T-helper 2 cell treated with Interferon-gamma antibody and Interleukin-4, amounts not matched to agents 5 μg/mL and 100 μg/mL, for 36 hours (primary cell): ENCODE measurements around the gene NTSR1.

ENCODE experiments used
- DNase-seq: peaks from one replicate; pipeline ENCODE4 v3.0.0; 2021; ENCODE audit warnings: low spot score
- H3K27ac Mint-ChIP-seq: one replicate; pipeline ENCODE4 v1.8.0; 2021; ENCODE audit warnings: mild to moderate bottlenecking, mixed read lengths
- H3K27me3 Mint-ChIP-seq: one replicate; pipeline ENCODE4 v1.8.0; 2021; ENCODE audit warnings: low read depth, mixed read lengths
- H3K36me3 Mint-ChIP-seq: one replicate; pipeline ENCODE4 v1.8.0; 2021; ENCODE audit warnings: low read depth, mixed read lengths
- H3K4me1 Mint-ChIP-seq: one replicate; pipeline ENCODE4 v1.8.0; 2021; ENCODE audit warnings: low read depth, mixed read lengths
- H3K4me3 Mint-ChIP-seq: one replicate; pipeline ENCODE4 v1.8.0; 2022; ENCODE audit warnings: mild to moderate bottlenecking, moderate library complexity, mixed read lengths
- H3K9me3 Mint-ChIP-seq: one replicate; pipeline ENCODE4 v1.8.0; 2021; ENCODE audit warnings: mixed read lengths

The NTSR1 gene

DNA sequence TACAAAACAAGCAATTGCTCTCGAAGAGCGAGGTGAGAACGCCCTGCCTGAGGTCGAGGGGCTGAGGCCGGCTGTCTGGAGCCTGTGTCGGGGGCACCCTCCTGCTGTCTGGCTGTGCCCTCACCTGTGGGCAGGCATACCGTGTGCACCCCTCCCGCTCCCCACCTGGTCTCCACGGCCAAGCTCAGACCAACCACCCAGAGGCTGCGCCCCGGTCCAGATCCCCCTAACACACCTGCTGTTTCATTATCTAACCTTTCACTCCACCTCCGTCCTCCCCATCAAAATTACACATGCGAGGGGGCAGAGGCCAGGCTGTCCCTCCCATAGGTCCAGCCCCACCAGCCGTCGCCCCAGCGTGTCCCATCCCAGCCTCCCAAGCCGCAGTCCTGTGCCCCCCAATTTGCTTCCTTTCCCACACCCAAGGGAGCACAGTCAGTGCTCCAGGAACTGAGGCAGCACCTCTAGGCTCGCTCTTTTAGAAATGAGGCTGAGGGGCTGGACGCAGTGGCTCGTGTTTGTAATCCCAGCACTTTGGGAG, 35.2 kb downstream of the NTSR1 start:
- H3K4me1 Mint-ChIP-seq, result peaks cover 27% of the 10 kb centered on the region
- no peak overlapping the region for H3K27ac Mint-ChIP-seq
- H3K4me3 Mint-ChIP-seq, result no peak overlapping the region
- DNase-seq, result no peak
- H3K9me3 Mint-ChIP-seq, result no peaks in the 10 kb centered on the region
- H3K36me3 Mint-ChIP-seq, result no peaks in the 10 kb centered on the region
- peaks cover 27% of the 10 kb centered on the region for H3K27me3 Mint-ChIP-seq

DNA sequence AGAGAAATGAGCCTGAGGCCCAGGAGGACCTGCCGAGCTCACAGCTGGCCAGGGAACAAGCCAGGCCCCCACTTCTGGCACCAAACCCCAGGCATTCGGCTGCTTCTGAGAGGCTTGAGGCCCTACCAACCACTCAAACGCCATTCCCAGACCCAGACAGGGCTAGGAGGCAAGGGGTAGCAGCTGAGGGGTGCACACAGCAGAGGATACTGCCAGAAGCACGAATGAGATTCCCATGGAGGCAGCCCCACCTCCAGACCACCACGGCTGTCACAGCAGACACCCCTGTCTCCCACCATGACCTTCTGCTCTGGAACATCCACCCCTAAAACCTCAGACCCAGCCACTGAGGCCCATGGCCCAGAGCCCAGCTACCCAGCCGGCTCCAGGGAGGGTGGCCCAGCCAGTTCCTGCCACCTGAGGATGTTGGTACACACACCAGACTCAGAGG, 36.1 kb downstream of the NTSR1 start:
- H3K27me3 Mint-ChIP-seq, result peaks cover 33% of the 10 kb centered on the region
- DNase-seq, result no peak
- no peak overlapping the region for H3K4me3 Mint-ChIP-seq
- H3K4me1 Mint-ChIP-seq, result peaks cover 22% of the 10 kb centered on the region
- no peaks in the 10 kb centered on the region for H3K9me3 Mint-ChIP-seq
- no peaks in the 10 kb centered on the region for H3K36me3 Mint-ChIP-seq
- no peak overlapping the region for H3K27ac Mint-ChIP-seq

DNA sequence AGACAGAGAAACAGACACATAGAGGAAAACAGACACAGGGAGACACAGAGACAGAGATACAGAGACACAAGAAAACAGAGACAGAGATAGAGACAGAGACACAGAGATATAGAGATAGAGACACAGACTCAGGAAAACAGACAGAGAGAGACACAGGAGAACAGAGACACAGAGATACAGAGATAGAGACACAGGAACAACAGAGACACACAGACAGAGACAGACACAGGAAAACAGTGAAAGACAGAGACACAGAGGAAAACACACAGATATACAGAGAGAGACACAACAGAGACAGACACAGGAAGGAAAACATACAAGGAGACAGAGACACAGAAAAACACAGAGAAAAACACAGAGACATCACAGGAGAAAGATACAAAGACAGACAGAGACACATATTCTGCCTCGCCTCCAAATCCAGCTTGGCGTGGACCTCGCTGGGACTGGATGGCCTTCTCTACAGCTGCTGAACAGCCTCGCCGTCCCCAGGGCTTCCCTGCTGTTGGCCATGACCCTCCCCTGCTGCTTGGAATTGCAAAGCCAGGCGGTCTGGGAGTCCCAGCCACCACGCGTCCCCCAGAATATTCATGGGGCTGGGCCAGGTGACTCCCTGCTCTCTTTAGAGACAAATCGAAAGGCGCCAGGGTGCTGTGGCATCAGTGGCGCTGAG, 36.8 kb downstream of the NTSR1 start:
- no peaks in the 10 kb centered on the region for H3K9me3 Mint-ChIP-seq
- no peaks in the 10 kb centered on the region for H3K36me3 Mint-ChIP-seq
- DNase-seq, result no peak
- no peak overlapping the region for H3K4me3 Mint-ChIP-seq
- H3K27ac Mint-ChIP-seq, result peak overlapping the region; percentile 27
- peaks cover 37% of the 10 kb centered on the region for H3K27me3 Mint-ChIP-seq
- peaks cover 16% of the 10 kb centered on the region for H3K4me1 Mint-ChIP-seq

DNA sequence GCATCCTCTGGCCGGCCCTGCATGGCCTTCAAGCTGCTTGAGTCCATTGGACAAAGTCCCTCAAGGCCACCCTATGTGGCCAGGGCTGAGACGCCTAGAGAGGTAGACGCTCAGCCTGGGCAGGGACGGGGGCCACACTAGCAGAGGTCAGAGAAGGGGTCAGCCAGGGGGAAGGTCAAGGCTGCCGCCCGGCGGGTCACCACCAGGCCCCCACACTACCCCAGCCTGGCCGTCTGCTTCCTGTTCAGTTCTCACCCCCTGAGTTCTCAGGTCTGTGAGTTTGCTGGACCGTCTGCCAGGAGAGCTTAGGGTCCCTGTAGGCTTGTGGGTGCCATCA, 37.3 kb downstream of the NTSR1 start:
- Mint-ChIP-seq H3K27ac (no peak overlapping the region), H3K4me1 (peaks cover 16% of the 10 kb centered on the region), H3K27me3 (peaks cover 37% of the 10 kb centered on the region), H3K36me3 (no peaks in the 10 kb centered on the region), H3K9me3 (no peaks in the 10 kb centered on the region), H3K4me3 (no peak overlapping the region)
- no peak for DNase-seq

DNA sequence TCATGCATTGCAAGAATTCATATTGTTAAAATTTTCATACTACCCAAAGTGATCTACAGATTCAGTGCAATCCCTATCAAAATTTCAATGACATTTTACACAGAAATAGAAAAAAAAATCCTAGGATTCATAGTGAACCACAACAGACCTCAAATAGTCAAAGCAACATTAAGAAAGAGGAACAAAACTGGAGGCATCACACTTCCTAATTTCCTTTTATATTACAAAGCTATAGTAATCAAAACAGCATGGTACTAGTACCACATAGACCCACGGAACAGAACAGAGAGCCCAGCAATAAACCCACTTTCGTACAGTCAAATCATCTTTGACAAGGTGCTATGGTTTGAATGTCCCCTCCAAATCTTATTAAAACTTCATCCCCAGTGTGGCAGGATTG, 39.7 kb downstream of the NTSR1 start:
- Mint-ChIP-seq H3K36me3 (no peaks in the 10 kb centered on the region), H3K27me3 (peaks cover 45% of the 10 kb centered on the region), H3K27ac (no peak overlapping the region), H3K4me3 (no peak overlapping the region), H3K4me1 (peaks cover 8% of the 10 kb centered on the region), H3K9me3 (no peaks in the 10 kb centered on the region)
- DNase-seq, result no peak

DNA sequence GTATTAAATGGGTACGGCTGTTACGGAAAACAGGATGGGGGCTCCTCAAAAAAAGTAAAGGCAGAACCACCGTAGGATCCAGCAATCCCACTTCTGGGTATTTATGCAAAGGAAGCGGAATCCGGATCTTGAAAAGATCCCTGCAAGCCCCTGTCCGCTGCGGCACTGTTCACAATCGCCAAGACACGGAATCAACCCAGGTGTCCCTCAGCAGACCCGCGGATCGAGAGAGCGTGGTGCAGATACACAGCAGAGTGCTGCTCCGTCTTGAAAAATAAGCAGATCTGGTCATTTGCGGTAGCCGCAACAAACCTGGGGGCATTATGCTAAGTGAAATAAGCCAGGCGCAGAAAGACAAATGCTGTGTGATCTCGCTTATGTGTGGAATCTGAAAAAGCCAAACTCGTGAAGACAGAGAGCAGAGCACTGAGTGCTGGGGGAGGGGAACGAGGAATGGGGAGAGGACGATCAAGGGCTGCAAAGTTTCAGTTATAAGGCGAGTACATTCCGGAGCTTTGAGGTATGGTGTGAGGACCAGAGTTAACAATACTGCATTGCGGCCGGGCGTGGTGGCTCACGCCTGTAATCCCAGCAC, 41.3 kb downstream of the NTSR1 start:
- H3K9me3 Mint-ChIP-seq, result no peaks in the 10 kb centered on the region
- peaks cover 7% of the 10 kb centered on the region for H3K4me1 Mint-ChIP-seq
- H3K27me3 Mint-ChIP-seq, result peaks cover 47% of the 10 kb centered on the region
- H3K4me3 Mint-ChIP-seq, result no peak overlapping the region
- no peaks in the 10 kb centered on the region for H3K36me3 Mint-ChIP-seq
- DNase-seq, result no peak
- no peak overlapping the region for H3K27ac Mint-ChIP-seq

DNA sequence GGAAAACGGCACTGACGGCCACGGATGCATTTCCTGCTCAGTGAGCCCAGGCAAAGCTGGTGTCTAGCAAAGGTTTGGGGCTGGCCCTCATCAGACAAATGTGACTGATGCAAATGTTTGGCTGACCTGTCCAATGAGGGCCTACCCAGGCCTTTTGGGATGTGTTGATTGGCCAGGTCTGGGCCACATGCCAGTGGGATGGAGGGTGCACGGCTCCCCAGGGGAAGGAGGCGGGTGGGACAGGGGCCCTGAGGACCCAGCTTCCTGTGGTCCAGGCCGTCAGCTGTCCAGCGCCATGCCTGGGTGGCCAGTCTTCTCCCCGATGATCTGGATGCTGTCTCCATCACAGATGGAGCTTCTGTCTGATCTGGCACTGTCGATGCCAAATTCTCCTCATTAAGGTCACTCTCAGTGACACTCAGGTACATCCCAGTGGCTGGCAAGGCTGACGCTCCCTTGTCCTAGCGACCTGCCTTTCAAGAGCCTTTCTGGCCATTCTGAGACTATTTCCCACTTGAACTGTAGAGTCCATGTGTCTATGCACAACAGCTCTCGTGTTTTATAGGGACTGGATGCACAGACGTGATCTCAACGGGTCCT, 43.0 kb downstream of the NTSR1 start:
- no peak overlapping the region for H3K4me3 Mint-ChIP-seq
- H3K9me3 Mint-ChIP-seq, result no peaks in the 10 kb centered on the region
- H3K27me3 Mint-ChIP-seq, result peaks cover 42% of the 10 kb centered on the region
- peaks cover 2% of the 10 kb centered on the region for H3K4me1 Mint-ChIP-seq
- no peaks in the 10 kb centered on the region for H3K36me3 Mint-ChIP-seq
- H3K27ac Mint-ChIP-seq, result no peak overlapping the region
- no peak for DNase-seq

DNA sequence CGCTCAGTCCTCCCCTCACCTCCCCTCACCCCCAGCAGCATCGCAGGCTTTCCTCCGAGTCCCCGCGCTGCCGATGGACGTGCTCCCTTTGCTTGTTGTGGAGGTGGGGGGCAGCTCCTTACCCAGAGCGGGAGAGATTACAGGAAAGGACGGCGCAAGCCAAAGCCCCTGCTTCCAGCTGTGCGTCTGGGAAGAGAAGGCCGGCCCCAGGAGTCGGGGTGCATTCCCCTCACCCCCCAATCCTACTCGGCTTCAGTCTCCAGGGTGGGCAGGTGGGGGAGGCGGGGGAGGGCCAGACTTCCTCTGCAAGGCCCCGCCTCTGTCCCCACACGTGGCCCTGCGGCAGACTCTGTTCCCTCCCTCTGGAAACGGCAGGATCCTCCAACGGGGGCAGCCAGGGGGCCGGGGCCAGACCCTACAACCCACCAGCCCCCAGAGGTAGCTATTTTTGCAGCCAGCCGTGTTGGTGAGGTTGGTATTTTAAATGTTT, 43.6 kb downstream of the NTSR1 start:
- Mint-ChIP-seq H3K4me3 (no peak overlapping the region), H3K9me3 (no peaks in the 10 kb centered on the region), H3K27me3 (peaks cover 44% of the 10 kb centered on the region), H3K36me3 (no peaks in the 10 kb centered on the region), H3K27ac (no peak overlapping the region), H3K4me1 (peaks cover 2% of the 10 kb centered on the region)
- DNase-seq, result no peak

DNA sequence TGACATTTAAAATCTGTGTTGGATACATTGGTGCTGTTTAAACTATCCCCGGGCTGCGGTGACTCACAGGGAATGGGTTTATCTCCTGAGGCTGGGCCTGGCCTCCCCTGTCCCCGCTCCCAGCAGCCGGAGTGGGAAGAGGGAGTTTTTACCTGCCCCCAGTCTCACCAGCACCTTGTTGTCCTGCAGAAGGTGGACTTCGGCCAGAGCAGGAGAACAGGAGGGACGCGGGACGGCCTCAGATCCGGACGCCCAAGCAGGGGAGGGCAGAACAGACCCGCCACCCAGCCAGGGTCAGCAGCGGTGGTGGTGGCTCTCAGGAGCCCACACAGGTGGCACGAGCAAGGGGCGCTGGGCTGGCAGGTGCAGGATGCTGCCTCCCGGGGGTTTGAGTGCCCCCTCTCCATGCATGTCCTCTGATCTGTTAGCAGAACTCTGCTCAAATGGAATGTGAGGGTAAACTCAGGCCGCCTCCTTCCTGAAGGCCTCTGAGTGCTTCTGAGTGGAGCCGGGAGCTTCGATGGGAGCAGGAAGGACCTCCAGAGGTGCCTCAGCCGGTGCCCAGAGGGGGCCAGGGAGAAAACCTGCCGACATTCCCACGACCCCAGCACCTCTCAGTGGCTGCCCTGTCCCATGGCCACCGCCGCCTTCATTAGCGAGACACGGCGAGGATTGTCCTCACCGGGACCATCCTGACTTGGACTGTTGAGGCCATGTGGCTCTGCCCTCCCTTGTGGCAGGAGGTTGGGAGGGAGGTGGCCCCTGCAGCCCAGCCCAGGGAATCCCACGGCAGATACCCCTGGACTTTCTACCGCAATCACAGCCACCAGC, 44.2 kb downstream of the NTSR1 start:
- Mint-ChIP-seq H3K4me3 (no peak overlapping the region), H3K27me3 (peaks cover 46% of the 10 kb centered on the region), H3K27ac (no peak overlapping the region), H3K4me1 (peaks cover 2% of the 10 kb centered on the region), H3K9me3 (no peaks in the 10 kb centered on the region), H3K36me3 (no peaks in the 10 kb centered on the region)
- no peak for DNase-seq

DNA sequence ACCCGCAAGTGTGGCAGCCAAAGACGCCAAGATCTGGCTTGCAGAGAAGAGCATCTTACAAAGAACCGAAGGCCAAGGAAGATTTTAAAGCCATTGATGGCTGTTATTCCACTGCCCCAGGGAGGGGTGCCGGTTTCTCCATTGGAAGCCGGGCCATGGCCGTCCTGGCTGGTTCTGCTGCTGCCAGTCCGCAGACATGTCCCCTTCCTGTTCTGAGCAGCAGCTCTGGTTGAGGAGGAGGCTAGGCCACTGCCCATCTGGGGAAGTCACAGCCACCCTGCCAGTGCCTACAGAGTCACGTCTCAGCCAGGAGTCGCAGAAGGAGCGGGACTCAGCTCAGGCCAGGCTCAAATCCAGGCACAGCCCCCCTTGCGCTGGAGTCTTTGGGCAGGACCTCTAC, 45.0 kb downstream of the NTSR1 start:
- Mint-ChIP-seq H3K27me3 (peaks cover 40% of the 10 kb centered on the region), H3K27ac (no peak overlapping the region), H3K4me3 (no peak overlapping the region), H3K36me3 (no peaks in the 10 kb centered on the region), H3K9me3 (no peaks in the 10 kb centered on the region), H3K4me1 (peaks cover 2% of the 10 kb centered on the region)
- no peak for DNase-seq

DNA sequence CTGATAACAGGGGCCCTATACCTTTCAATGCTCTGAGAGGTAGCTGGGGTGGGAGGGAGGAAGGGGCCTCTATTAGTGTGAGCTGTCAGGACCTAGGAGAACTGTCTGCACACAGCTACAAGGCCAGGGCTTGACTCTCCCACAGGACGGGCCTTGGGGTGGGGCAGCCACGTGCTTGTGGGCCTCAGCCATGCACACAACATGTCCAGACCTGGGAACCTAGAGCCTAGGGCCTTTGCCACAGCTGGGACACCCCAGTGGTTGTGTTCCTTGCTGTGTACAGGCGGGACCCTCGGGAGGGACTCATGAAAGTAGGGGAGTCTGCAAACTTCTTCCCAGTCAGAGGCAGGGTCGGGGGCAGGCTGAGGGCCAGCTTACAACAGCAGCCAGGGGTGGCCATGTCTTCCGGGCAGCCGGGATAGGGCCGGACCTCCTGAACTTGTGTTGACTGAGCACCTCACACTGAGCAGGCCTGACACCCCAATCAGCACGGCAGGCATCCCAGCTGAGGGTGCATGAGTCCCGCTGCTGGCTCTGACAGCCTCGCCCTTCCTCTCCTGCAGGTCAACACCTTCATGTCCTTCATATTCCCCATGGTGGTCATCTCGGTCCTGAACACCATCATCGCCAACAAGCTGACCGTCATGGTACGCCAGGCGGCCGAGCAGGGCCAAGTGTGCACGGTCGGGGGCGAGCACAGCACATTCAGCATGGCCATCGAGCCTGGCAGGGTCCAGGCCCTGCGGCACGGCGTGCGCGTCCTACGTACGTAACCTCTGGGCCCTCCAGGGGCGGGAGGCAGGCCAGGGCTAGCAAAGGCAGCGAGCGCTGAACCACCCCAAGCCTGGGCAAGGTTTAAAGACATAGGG, 45.7 kb downstream of the NTSR1 start:
- DNase-seq, result no peak
- H3K27me3 Mint-ChIP-seq, result peaks cover 38% of the 10 kb centered on the region
- peaks cover under 1% of the 10 kb centered on the region for H3K4me1 Mint-ChIP-seq
- no peak overlapping the region for H3K27ac Mint-ChIP-seq
- no peaks in the 10 kb centered on the region for H3K36me3 Mint-ChIP-seq
- H3K9me3 Mint-ChIP-seq, result no peaks in the 10 kb centered on the region
- no peak overlapping the region for H3K4me3 Mint-ChIP-seq

DNA sequence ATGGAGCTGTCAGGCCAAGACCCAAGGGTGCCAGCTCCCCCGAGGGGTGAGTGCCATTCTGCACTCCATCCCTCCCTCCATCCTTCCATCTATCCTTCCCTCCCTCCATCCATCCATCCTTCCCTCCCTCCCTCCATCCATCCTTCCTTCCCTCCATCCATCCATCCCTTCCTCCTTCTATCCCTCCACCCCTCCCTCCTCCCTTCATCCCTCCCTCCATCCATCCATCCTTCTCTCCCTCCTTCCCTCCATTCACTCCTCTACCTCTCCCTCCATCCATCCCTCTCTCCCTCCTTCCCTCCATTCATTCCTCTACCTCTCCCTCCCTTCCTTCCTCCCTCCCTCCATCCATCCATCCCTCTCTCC, 46.3 kb downstream of the NTSR1 start:
- Mint-ChIP-seq H3K4me1 (no peaks in the 10 kb centered on the region), H3K27ac (no peak overlapping the region), H3K9me3 (no peaks in the 10 kb centered on the region), H3K27me3 (peaks cover 32% of the 10 kb centered on the region), H3K4me3 (no peak overlapping the region), H3K36me3 (no peaks in the 10 kb centered on the region)
- DNase-seq, result no peak
